ENCODE measurements around the gene OR5D18. TPM values are rescaled to one million over a fixed set of nuclear protein-coding genes. Genes with fewer than 3 reads are reported as not detected.

OR5D18 gene
- total and polyA plus RNA-seq, 2 experiments from 2014 or later, result not detected

GRCh38 chr11:55852141-55852540, 32.7 kb downstream of the OR5D18 start:
- no peak overlapping the region for H3K4me2 ChIP-seq
- no peaks in the 10 kb centered on the region for H3K79me2 ChIP-seq (replicated peaks; ENCODE audit: insufficient read depth)
- no peak overlapping the region for H3K4me3 Mint-ChIP-seq
- no peak overlapping the region for H2AFZ ChIP-seq
- no peak overlapping the region for H3K27ac Mint-ChIP-seq
- no peaks in the 10 kb centered on the region for H3F3A ChIP-seq (replicated peaks; ENCODE audit: low read depth)
- 0 out of 2 replicates have a peak, but pooled peaks cover 2% of the 10 kb centered on the region for H3K36me3 ChIP-seq (ENCODE audit: insufficient read depth)
- H3K4me1 Mint-ChIP-seq, result no peaks in the 10 kb centered on the region
- H3K27me3 ChIP-seq (ENCODE audit: insufficient read depth), result no peaks in the 10 kb centered on the region
- DNase-seq (ENCODE audit: low spot score), result no peak
- ATAC-seq, result no peak
- no peak overlapping the region for H3K27ac ChIP-seq (ENCODE audit: low read depth)
- H4K20me1 ChIP-seq (replicated peaks; ENCODE audit: insufficient read depth), result no peaks in the 10 kb centered on the region
- no peaks in the 10 kb centered on the region for H3K27me3 Mint-ChIP-seq (ENCODE audit: insufficient read depth, low read depth, poor library complexity)
- no peaks in the 10 kb centered on the region for H3K9me2 ChIP-seq (ENCODE audit: insufficient read depth)
- no peak for TF ChIP-seq ZNF462 (CRISPR knock-in tag; IDR thresholded peaks at IDR 0.05)
- no peak for TF ChIP-seq JUNB (IDR thresholded peaks at IDR 0.05; ENCODE audit: unreplicated experiment)
- no peak for TF ChIP-seq ZNF114 (CRISPR knock-in tag; IDR thresholded peaks at IDR 0.05)
- TF ChIP-seq NANOG (IDR thresholded peaks at IDR 0.05; ENCODE audit: borderline replicate concordance), result no peak
- no peak for TF ChIP-seq POLR2AphosphoS5 (IDR thresholded peaks at IDR 0.05; ENCODE audit: low read depth)
- no peak for TF ChIP-seq EZH2 (IDR thresholded peaks at IDR 0.05; ENCODE audit: low read depth, unreplicated experiment)
- no peak for TF ChIP-seq CTCF (conservative IDR thresholded peaks at IDR 0.05; ENCODE audit: low read depth in 2 of 2)
- no peak for TF ChIP-seq STAT1 (IDR thresholded peaks at IDR 0.05; ENCODE audit: unreplicated experiment)
- no peak for TF ChIP-seq REST (IDR thresholded peaks at IDR 0.05; ENCODE audit: unreplicated experiment)
- no peak for TF ChIP-seq CREB1 (CRISPR knock-in tag; IDR thresholded peaks at IDR 0.05; ENCODE audit: low read depth)
- no peak for TF ChIP-seq ZNF331 (CRISPR knock-in tag; IDR thresholded peaks at IDR 0.05; ENCODE audit: low read depth)
- no peak for TF ChIP-seq ETS1 (IDR thresholded peaks at IDR 0.05)
- no peak for TF ChIP-seq EZH2phosphoT487 (IDR thresholded peaks at IDR 0.05; ENCODE audit: unreplicated experiment)
- peaks cover 87% of the 10 kb centered on the region for H3K9me3 Mint-ChIP-seq
- no peaks in the 10 kb centered on the region for H3K4me1 ChIP-seq (ENCODE audit: insufficient read depth)
- no peak overlapping the region for H3K4me3 ChIP-seq
- H3K36me3 Mint-ChIP-seq (ENCODE audit: low read depth), result peaks cover 18% of the 10 kb centered on the region; the same call in 2 of the 3 replicates

Measured in GM23338 (cell line).